CD4-positive, alpha-beta T cell treated with Interleukin-21 for 1 hour (primary cell): ENCODE measurements around the gene ERCC1.

Source experiments
- DNase-seq: peaks from one replicate; pipeline ENCODE4 v3.0.0-alpha.2; 2020

ERCC1 gene

GRCh38 chr19:45362291-45362690 lies 61.4 kb downstream of the ERCC1 start:
- DNase-seq, result no peak

DNA sequence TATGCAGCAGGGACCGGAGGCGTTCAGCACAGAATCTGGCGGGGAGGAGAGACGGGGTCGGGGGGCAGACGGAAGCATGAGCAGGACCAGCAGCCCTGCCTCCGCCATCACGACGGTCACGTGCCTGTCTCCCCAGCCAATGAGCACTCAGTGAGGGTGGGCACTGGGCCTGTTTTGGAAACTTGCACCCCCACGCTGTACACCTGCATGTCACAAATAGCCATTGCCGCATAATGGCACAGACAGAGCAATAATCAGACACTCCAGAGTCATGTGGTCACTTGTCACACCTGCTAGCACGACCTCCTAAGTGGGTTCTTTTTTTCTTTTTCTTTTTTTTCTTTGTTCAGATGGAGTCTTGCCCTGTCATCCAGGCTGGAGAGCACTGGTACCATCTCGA lies 62.1 kb downstream of the ERCC1 start:
- no peak for DNase-seq

DNA sequence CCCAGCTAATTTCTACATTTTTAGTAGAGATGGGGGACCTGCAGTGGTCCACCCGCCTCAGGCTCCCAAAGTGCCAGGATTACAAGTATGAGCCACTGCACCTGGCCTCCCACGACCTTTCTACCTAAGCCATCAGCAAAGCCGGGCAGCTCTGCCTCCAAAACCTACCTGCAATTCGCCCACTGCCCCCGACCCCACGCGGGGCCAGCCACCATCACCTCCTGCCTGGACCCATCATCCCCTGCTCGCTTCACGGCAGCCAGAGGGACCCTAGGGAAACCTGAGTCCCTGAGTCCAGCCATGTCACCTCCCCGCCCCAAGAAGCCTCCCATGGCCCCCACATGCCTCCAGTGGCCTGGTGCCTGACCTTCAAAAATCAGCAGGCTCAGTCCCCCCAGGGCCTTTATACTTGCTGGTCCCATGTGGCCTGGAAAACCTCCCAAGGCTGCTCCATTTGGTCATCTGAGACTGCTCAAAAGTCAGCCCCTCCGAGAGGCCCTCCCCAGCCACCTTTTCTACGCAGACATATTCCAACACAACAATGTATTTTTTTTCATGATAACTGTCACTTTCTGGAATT lies 65.4 kb downstream of the ERCC1 start:
- no peak for DNase-seq

DNA sequence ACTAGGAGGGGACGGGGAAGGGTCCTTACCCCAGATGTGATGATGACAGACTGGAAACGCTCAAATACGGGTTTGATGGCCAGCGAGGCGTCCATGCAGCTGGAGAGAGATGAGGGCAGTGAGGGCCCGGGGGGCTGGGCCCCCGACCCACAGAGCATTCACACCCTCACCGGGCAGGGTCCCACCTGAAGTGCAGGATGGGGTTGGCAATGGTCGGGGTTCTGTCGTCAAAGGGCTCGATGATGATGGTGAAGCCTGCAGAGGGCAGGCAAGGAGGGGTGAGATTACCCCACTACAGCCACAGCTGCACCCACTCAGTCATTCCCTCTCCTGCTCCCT lies 66.3 kb downstream of the ERCC1 start:
- no peak for DNase-seq
